ENCODE data around the gene ATP6V1A.
A peak's percentile ranks its signal among the peaks of the same experiment; 100 is the strongest.

Gene ATP6V1A

GRCh38 chr3:113746548-113747282 lies at the start of gene ATP6V1A:
Gene ATP6V1A, plus strand, starts transcription at chr3:113747035. Its CDS starts 31,719 bp downstream, at chr3:113778754.
- peak; percentile 57 to 72 for DNase-seq (ENCODE audit: low read depth in 2 of 2)

DNA sequence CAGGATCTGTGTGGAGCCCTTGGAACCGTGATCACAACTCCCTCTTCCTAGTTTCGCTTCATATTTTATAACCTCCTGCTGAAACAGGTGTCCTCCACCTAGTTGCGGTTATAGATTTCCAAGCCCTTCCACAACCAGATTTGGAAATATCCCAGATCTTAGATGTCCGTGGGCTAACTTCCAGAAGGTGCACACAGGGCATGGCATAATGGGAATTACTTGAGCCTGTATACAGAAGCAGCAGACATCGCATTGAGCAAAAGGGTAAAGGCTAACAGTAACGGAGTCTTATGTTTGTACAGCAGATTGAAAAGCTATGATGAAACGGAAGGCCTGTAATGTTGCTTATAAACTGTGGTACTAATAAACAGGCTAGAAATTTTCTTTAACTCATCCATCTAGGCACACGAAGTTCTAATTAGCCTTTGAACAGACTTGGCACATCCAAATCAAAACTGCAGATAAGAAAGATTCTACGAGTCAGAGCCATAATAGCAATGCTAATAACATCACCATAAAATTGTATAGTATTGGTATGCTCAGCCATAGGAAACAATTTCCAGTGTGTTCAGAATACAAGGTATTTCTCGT lies 49.2 kb upstream of the ATP6V1A start:
- no peak for DNase-seq (ENCODE audit: low read depth in 2 of 2)

- DNase-seq (ENCODE audit: low read depth in 2 of 2), result no peak
Observed at GRCh38 chr3:113698213-113698742, 48.6 kb upstream of the ATP6V1A start.

DNA sequence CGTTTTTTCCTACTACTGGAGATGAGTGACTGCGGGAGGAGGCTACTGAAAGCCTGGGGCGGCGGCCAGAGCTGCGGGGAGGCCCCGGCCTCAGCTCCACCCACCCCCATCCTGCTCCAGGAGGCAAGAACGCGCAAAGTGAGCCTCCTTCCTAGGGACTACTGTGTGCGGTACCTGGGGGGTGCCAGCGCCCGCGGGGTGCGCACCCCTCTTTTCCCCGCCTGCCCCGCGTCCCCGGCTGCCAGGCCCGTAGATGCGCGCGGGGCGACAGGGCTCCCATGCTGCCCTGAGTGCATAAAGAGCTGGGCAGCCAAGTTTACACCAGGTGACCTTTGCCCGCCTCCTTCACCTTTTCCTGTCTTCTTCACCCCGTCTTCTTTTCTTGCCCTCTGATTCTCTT lies 47.9 kb upstream of the ATP6V1A start:
- DNase-seq (ENCODE audit: low read depth in 2 of 2), result no peak

DNA sequence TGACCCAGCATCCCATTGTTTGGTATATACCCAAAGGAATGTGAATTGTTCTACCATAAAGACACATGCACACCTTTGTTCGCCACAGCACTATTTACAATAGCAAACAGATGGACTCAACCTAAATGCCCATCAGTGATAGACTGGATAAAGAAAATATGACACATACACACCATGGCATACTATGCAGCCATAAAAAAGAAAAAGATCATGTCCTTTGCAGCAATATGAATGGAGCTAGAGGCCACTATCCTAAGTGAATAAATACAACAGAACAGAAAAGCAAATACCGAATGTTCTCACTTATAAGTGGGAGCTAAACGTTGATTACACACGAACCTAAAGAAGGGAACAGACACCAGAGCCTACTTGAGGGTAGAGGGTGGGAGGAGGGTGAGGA lies 39.0 kb upstream of the ATP6V1A start:
- DNase-seq (ENCODE audit: low read depth in 2 of 2), result no peak

DNA sequence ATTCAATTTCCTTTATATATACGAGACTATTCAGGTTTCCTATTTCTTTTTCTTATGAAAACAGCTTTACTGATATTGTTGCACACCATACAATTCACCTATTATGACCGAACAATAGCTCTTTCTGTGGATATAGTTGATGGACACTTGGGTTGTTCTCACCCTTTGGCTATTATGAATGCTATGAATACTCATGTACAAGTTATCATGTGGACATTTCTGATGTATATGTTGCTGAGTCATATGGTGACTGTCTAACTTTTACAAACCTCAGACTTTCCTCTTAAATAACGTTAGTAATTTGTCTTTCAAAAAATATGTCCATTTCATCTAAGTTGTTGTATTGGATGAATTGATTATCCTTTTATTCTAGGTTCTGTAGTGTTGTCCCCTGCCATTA lies 34.7 kb upstream of the ATP6V1A start:
- DNase-seq (ENCODE audit: low read depth in 2 of 2), result no peak

DNA sequence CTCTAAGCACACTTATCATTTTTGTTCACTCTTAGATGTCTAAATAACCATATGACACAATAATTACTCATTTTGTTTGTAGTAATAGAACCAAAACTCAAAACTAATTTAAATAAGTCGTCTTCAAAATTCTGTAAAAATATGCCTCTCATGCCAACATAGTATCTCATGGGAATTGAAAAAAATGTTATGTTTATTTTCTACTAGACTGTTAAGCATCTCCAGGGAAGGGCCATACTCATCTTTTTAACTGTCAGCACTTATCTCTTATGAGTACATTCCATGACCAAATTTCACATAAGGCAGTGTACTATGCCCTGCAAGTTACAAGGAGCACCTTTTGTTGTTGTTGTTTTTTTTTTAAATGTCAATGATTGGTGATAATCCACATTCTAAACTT lies 32.1 kb upstream of the ATP6V1A start:
- no peak for DNase-seq (ENCODE audit: low read depth in 2 of 2)

- DNase-seq (ENCODE audit: low read depth in 2 of 2), result no peak
Observed at GRCh38 chr3:113717308-113717707, 29.5 kb upstream of the ATP6V1A start.

- no peak for DNase-seq (ENCODE audit: low read depth in 2 of 2)
Observed at GRCh38 chr3:113717818-113718217, 29.0 kb upstream of the ATP6V1A start.

DNA sequence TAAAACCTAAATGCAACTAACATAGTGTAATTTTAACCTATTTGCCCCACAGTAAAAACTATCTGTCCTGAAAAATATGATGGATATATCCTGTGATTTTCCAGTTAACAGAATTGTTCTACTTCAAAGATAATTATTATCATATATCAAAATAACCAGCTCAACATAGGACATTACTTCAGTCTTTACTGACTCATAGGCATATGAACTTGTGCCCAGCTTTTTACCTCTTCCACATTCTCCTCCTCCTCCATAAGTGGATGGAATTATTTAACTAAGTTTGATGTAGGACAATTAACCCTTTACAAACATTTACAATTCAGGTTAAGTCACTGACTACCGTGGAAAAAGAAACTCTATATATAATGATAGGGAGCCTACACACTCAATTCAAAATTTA lies 27.5 kb upstream of the ATP6V1A start:
- no peak for DNase-seq (ENCODE audit: low read depth in 2 of 2)

DNA sequence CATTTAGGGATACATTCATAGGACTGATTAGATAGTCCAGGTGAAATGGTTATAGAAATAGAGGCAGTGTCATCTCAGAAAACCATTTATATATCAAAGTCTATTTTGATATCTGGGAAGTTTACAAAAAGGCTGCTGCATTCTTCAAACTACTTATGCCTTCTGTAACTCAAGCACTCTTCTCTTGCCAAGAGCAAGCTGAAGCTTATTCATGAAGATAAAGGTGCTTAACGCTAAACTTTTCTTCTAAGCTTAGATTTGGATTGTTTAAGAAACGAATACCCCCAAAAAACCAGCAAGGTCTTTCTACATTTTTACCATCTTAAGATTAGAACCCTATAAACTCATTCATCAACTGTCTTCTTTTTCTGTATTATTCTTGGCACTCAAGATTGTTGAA lies 27.1 kb upstream of the ATP6V1A start:
- DNase-seq (ENCODE audit: low read depth in 2 of 2), result no peak

DNA sequence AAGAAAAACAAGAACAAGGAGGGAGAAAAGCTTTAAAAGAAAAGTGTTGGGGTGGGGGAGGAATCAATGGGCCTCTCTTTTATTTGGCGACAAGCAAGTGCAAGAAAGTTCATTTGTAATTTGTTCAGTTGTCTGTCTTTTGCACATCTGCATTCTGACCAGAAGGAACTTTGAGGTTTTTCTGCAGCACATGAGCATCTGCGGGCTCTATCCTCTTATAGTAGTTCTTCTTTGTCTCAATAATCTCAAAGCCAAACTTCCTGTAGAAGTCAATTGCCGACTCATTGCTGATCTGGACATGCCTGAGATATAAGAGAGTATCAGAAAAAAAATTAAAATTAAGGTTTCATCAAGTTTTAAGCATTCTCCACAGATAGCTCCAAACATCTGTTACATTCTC lies 25.2 kb upstream of the ATP6V1A start:
- no peak for DNase-seq (ENCODE audit: low read depth in 2 of 2)

DNA sequence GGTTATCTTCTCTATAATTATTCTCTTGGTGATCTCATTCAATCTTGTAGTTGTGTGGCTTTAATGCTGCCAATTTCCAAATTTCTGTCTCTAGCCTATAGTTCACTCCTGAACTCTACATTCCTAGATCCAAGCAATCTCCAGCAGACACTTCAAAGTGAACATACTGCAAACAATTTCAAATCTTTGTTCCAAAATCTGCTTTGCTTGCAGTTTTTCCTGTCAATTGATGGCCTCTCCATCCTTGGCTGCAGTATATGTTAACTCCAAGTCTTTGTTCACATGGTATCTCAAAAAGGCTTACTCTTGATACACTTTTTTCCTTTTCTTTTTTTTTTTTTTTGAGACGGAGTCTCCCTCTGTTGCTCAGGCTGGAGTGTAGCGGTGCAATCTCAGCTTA lies 18.2 kb upstream of the ATP6V1A start:
- no peak for DNase-seq (ENCODE audit: low read depth in 2 of 2)

DNA sequence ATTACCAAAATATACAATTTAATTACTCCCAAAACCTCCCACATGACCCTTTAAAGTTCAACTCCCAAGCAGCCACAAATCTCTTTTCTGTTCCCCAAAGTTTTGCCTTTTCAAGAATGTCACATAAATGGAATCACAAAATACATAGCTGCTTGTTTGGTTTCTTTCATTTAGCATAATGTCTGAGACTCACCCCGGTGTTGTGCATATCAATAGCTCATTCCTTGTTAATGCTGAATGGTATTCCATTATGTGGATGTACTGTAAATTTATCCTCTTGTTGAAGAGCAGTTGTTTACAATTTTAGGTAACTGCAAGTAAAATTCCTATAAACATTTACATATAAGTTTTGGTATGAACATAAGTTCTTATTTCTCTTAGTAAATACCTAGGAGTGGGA lies 16.3 kb upstream of the ATP6V1A start:
- DNase-seq (ENCODE audit: low read depth in 2 of 2), result no peak

GRCh38 chr3:113731694-113732093 lies 15.1 kb upstream of the ATP6V1A start:
- no peak for DNase-seq (ENCODE audit: low read depth in 2 of 2)

GRCh38 chr3:113736548-113737089 lies 10.2 kb upstream of the ATP6V1A start:
- no peak for DNase-seq (ENCODE audit: low read depth in 2 of 2)

- DNase-seq (ENCODE audit: low read depth in 2 of 2), result no peak
Observed at GRCh38 chr3:113741086-113741485, 5.7 kb upstream of the ATP6V1A start.

DNA sequence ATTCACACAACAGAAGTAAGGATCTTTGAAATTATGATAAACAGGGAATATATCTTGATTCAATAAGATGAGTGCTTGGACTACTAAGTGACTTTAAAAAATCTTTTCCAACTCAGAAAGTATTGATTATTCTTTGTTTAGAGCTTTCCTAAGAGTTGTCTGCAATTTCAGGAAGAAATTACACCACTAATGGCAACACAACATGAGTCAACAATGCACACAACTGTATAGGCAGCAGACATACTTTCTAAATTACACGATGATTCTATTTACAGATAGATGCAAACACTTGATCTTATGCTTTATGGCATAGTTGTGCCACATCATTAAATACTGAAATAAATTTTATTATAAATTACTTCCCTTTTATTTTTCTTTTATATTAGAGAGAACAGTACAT lies 5.2 kb upstream of the ATP6V1A start:
- DNase-seq (ENCODE audit: low read depth in 2 of 2), result no peak

GRCh38 chr3:113743006-113743630 lies 3.7 kb upstream of the ATP6V1A start:
- no peak for DNase-seq (ENCODE audit: low read depth in 2 of 2)

GRCh38 chr3:113744941-113745755 lies 1.7 kb upstream of the ATP6V1A start:
- DNase-seq (ENCODE audit: low read depth in 2 of 2), result peak; percentile 54 to 74

GRCh38 chr3:113745756-113746547 lies 883 bp upstream of the ATP6V1A start, which contains the start of gene NAA50:
Gene NAA50, minus strand, starts transcription at chr3:113746249. Its CDS starts 300 bp downstream, at chr3:113745949.
- peak; percentile 89 to 93 for DNase-seq (ENCODE audit: low read depth in 2 of 2)
